ENCODE results near the gene KCNIP1. TPM values are rescaled to one million over a fixed set of nuclear protein-coding genes. Genes with fewer than 3 reads are reported as not detected.

The KCNIP1 gene
- total and polyA plus RNA-seq, 9 of the 15 experiments (the other 6 are each of a cell fraction or from before 2014, with no cell fraction given): not detected

DNA sequence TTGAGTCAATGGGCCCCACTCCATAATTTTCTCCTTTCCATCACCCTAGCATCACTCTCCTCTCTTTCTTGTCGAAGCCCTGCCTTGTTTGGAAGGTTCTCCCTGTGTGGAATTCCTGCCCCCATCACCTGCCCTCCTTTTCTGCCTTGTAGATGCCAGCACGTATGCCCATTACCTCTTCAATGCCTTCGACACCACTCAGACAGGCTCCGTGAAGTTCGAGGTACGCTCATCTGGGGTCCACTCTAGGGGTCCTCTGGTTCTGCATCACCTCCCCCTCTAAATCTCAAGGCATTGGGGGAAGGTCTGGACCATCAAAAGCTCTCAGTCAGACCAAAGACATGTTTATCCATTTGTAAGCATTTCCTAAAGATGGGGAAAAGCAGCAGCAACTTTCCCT lies 217.9 kb downstream of the KCNIP1 start (continued):
- TF ChIP-seq, protein P1, sequence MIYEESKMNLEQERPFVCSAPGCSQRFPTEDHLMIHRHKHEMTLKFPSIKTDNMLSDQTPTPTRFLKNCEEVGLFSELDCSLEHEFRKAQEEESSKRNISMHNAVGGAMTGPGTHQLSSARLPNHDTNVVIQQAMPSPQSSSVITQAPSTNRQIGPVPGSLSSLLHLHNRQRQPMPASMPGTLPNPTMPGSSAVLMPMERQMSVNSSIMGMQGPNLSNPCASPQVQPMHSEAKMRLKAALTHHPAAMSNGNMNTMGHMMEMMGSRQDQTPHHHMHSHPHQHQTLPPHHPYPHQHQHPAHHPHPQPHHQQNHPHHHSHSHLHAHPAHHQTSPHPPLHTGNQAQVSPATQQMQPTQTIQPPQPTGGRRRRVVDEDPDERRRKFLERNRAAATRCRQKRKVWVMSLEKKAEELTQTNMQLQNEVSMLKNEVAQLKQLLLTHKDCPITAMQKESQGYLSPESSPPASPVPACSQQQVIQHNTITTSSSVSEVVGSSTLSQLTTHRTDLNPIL (CRISPR knock-in tag; IDR thresholded peaks at IDR 0.05): no peak
- TF ChIP-seq NCOA1 (IDR thresholded peaks at IDR 0.05; ENCODE audit: low read depth): no peak
- TF ChIP-seq, protein P2, sequence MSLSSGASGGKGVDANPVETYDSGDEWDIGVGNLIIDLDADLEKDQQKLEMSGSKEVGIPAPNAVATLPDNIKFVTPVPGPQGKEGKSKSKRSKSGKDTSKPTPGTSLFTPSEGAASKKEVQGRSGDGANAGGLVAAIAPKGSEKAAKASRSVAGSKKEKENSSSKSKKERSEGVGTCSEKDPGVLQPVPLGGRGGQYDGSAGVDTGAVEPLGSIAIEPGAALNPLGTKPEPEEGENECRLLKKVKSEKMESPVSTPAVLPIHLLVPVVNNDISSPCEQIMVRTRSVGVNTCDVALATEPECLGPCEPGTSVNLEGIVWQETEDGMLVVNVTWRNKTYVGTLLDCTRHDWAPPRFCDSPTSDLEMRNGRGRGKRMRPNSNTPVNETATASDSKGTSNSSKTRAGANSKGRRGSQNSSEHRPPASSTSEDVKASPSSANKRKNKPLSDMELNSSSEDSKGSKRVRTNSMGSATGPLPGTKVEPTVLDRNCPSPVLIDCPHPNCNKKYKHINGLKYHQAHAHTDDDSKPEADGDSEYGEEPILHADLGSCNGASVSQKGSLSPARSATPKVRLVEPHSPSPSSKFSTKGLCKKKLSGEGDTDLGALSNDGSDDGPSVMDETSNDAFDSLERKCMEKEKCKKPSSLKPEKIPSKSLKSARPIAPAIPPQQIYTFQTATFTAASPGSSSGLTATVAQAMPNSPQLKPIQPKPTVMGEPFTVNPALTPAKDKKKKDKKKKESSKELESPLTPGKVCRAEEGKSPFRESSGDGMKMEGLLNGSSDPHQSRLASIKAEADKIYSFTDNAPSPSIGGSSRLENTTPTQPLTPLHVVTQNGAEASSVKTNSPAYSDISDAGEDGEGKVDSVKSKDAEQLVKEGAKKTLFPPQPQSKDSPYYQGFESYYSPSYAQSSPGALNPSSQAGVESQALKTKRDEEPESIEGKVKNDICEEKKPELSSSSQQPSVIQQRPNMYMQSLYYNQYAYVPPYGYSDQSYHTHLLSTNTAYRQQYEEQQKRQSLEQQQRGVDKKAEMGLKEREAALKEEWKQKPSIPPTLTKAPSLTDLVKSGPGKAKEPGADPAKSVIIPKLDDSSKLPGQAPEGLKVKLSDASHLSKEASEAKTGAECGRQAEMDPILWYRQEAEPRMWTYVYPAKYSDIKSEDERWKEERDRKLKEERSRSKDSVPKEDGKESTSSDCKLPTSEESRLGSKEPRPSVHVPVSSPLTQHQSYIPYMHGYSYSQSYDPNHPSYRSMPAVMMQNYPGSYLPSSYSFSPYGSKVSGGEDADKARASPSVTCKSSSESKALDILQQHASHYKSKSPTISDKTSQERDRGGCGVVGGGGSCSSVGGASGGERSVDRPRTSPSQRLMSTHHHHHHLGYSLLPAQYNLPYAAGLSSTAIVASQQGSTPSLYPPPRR (CRISPR knock-in tag; IDR thresholded peaks at IDR 0.05; ENCODE audit: borderline replicate concordance): no peak
- TF ChIP-seq ZNF311 (CRISPR knock-in tag; IDR thresholded peaks at IDR 0.05): no peak
- TF ChIP-seq ZNF133 (CRISPR knock-in tag; IDR thresholded peaks at IDR 0.05): no peak
- no peak for TF ChIP-seq KDM1A (IDR thresholded peaks at IDR 0.05)
- no peak for TF ChIP-seq SMAD3 (CRISPR knock-in tag; conservative IDR thresholded peaks at IDR 0.05)
